Activated CD4-positive, CD25-positive, alpha-beta regulatory T cell (primary cell): Measurements from ENCODE around the gene OTOGL.
"Not testable (repeated sequence)": the region's sequence is repeated elsewhere in the genome, so short reads cannot be mapped to it uniquely, and the experiment has no call there.

ENCODE experiments used
- DNase-seq, 4 experiments: peaks; one replicate each; lab custom pipeline; 2025; lab: John Stamatoyannopoulos, UW

OTOGL gene

GRCh38 chr12:80226576-80226975 lies 127.2 kb downstream of the OTOGL start:
- DNase-seq, result no peak

GRCh38 chr12:80227904-80228303 lies 128.6 kb downstream of the OTOGL start:
- DNase-seq, result not testable (repeated sequence)

GRCh38 chr12:80230068-80230467 lies 130.7 kb downstream of the OTOGL start:
- no peak for DNase-seq

GRCh38 chr12:80232837-80233236 lies 133.5 kb downstream of the OTOGL start:
- DNase-seq, result no peak

GRCh38 chr12:80233926-80234325 lies 134.6 kb downstream of the OTOGL start:
- DNase-seq, result no peak

GRCh38 chr12:80234667-80235066 lies 135.3 kb downstream of the OTOGL start:
- no peak for DNase-seq

GRCh38 chr12:80235944-80236343 lies 136.6 kb downstream of the OTOGL start:
- DNase-seq, result no peak

- no peak for DNase-seq
Measured at GRCh38 chr12:80239867-80240266, 140.5 kb downstream of the OTOGL start.

GRCh38 chr12:80241576-80242273 lies 142.4 kb downstream of the OTOGL start:
- no peak for DNase-seq

GRCh38 chr12:80242321-80242720 lies 143.0 kb downstream of the OTOGL start:
- no peak for DNase-seq

- not testable (repeated sequence) for DNase-seq
Measured at GRCh38 chr12:80249581-80249980, 150.2 kb downstream of the OTOGL start.

GRCh38 chr12:80257920-80258319 lies 158.6 kb downstream of the OTOGL start:
- DNase-seq, result no peak

- DNase-seq, result no peak
Measured at GRCh38 chr12:80260269-80260668, 160.9 kb downstream of the OTOGL start.

GRCh38 chr12:80261403-80261802 lies 162.1 kb downstream of the OTOGL start:
- no peak for DNase-seq

GRCh38 chr12:80262346-80262745 lies 163.0 kb downstream of the OTOGL start:
- no peak for DNase-seq

GRCh38 chr12:80262771-80263170 lies 163.4 kb downstream of the OTOGL start:
- DNase-seq, result no peak

- no peak for DNase-seq
Measured at GRCh38 chr12:80264386-80264785, 165.0 kb downstream of the OTOGL start.

GRCh38 chr12:80264891-80265290 lies 165.6 kb downstream of the OTOGL start:
- no peak for DNase-seq

- DNase-seq, result no peak
Measured at GRCh38 chr12:80268924-80269749, 169.8 kb downstream of the OTOGL start.

GRCh38 chr12:80269803-80270552 lies 170.6 kb downstream of the OTOGL start:
- DNase-seq, result no peak

GRCh38 chr12:80271780-80272179 lies 172.4 kb downstream of the OTOGL start:
- DNase-seq, result no peak

GRCh38 chr12:80272387-80272915 lies 173.1 kb downstream of the OTOGL start:
- DNase-seq, result no peak
